ENCODE results near the gene ATG10.

GRCh38 chr5:82176115-82176814 lies 204.4 kb downstream of the ATG10 start:
- TF ChIP-seq, protein P1, sequence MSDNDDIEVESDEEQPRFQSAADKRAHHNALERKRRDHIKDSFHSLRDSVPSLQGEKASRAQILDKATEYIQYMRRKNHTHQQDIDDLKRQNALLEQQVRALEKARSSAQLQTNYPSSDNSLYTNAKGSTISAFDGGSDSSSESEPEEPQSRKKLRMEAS (IDR thresholded peaks at IDR 0.05; ENCODE audit: low read depth, low read length) = no peak
- TF ChIP-seq POLR2A (IDR thresholded peaks at IDR 0.05; ENCODE audit: extremely low read depth, insufficient read length) (no peak), CTCF (IDR thresholded peaks at IDR 0.05; ENCODE audit: low read depth, low read length) (no peak), MYC (IDR thresholded peaks at IDR 0.05; ENCODE audit: low read depth, low read length) (no peak)
